ENCODE data around the gene PAPPA2.

The PAPPA2 gene

DNA sequence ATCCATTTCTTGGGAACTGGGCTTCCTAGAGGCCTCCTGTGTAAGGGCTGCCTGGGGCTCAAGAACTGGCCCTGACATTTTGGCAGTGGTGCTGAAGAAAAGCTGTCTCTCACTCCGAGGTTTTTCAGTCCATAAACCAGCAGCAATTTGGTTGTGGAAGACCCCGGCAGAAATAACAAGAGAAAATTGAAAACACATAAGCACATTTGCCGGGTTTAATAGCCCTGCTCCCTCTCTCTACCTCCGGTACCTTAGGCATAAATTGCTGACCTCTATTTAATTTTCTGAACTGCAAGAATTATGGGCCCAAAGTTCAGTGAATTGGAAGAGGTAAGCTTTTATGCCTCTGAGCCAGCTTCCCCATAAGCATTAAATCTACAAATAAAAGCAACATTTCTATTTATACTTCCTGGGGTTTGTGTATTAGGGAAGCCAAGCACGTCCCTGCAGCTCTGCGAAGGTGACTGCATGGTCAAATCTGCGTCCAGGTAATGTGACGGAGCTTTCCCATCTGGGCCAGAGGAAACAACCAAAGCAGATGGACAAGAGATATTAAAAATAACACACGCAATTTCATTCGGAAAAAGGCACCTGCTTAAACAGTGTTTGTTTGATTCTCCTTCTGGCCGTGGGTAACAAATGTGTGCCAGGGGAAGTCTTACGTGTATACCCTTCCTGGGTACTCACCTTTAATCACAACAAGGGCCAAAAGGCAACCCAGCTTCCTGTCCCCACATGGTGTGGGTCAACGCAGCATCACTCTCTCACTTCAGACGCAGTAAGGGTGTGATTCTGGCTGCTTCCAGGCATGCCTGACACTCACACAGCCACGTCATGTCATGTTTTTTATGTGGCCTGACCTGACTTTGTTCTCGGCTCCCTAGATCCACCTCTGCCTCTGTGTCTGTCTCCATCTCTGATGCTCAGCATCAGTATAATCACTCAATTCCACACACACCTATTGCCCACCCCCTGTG is 69.2 kb downstream of the PAPPA2 start:
- Histone ChIP-seq H3K4me1 (ENCODE audit: control insufficient read depth, insufficient read depth, low read length, unreplicated experiment) (no peaks in the 10 kb centered on the region), H3K27me3 (ENCODE audit: insufficient read depth, low read length) (no peaks in the 10 kb centered on the region), H3K4me3 (ENCODE audit: low read depth, low read length) (no peak overlapping the region), H3K27ac (ENCODE audit: low read depth, low read length) (no peak overlapping the region), H2AFZ (ENCODE audit: low read length, unreplicated experiment) (no peak overlapping the region), H3K36me3 (ENCODE audit: insufficient read depth, low read length) (no peaks in the 10 kb centered on the region), H3K79me2 (ENCODE audit: control insufficient read depth, insufficient read depth, low read length, unreplicated experiment) (no peaks in the 10 kb centered on the region)

DNA sequence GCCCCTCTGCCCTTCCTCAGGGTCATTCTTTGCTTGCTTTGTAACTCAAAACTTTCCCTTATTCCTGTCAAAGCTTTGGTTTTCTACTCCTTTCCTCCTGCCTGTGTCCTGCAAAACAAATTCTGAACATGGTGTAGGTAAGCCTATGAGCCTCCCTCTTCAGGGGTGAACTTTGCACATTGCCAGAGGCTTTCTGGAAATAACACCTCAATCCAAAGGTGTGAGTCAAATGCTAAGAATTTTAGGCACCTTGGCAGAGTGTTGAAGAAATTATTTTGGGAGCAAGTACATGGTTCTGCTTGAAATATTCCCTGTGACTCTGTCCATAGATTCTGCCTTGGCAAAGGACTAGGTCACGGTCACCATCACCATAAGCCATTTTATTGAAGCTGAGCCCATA is 70.0 kb downstream of the PAPPA2 start:
- no peaks in the 10 kb centered on the region for H3K79me2 ChIP-seq (ENCODE audit: control insufficient read depth, insufficient read depth, low read length, unreplicated experiment)
- H3K4me1 ChIP-seq (ENCODE audit: control insufficient read depth, insufficient read depth, low read length, unreplicated experiment): no peaks in the 10 kb centered on the region
- no peak overlapping the region for H3K4me3 ChIP-seq (ENCODE audit: low read depth, low read length)
- no peaks in the 10 kb centered on the region for H3K27me3 ChIP-seq (ENCODE audit: insufficient read depth, low read length)
- H2AFZ ChIP-seq (ENCODE audit: low read length, unreplicated experiment): no peak overlapping the region
- H3K36me3 ChIP-seq (ENCODE audit: insufficient read depth, low read length): no peaks in the 10 kb centered on the region
- no peak overlapping the region for H3K27ac ChIP-seq (ENCODE audit: low read depth, low read length)

DNA sequence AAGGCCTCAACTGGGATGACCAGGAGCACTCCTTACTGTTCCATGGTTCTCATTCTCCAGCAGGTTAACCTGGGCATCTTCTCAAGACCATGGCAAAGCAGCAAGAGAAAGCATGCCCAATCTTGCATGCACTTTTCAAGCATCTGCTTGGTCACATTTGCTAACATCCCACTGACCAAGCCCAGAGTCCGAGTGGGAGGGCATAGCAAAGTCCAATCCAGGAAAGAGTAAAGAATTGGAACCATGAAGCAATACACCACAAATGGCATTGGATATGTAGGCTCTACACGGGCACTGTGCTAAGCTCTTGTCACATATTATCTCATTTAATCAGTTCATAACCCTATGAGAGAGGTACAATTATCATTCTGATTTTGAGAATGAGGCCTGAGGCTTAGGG is 73.6 kb downstream of the PAPPA2 start:
- Histone ChIP-seq H3K4me3 (ENCODE audit: low read depth, low read length) (no peak overlapping the region), H3K36me3 (ENCODE audit: insufficient read depth, low read length) (no peaks in the 10 kb centered on the region), H3K79me2 (ENCODE audit: control insufficient read depth, insufficient read depth, low read length, unreplicated experiment) (no peaks in the 10 kb centered on the region), H3K27ac (ENCODE audit: low read depth, low read length) (no peak overlapping the region), H2AFZ (ENCODE audit: low read length, unreplicated experiment) (no peak overlapping the region), H3K27me3 (ENCODE audit: insufficient read depth, low read length) (no peaks in the 10 kb centered on the region), H3K4me1 (ENCODE audit: control insufficient read depth, insufficient read depth, low read length, unreplicated experiment) (no peaks in the 10 kb centered on the region)

DNA sequence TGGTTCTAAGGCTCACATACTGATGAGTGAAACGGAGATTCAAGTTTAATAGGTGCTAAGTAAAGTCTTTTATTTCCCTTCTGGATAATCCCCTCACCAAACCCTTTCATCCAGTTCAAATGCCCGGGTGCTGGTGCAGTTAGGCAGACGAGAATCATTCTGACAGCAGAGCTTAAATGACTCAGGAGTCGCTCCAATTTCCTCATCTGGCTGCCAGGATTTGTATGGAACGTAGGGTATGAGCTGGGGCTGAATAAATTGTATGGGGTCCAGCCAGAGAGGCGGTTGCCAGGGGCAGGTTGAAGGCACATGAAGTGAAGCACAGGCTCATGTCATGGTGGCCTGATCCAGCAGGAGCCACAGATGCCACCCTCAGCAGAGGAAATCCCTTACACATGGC is 76.0 kb downstream of the PAPPA2 start:
- Histone ChIP-seq H3K27ac (ENCODE audit: low read depth, low read length) (no peak overlapping the region), H3K4me1 (ENCODE audit: control insufficient read depth, insufficient read depth, low read length, unreplicated experiment) (no peaks in the 10 kb centered on the region), H3K27me3 (ENCODE audit: insufficient read depth, low read length) (no peaks in the 10 kb centered on the region), H3K36me3 (ENCODE audit: insufficient read depth, low read length) (no peaks in the 10 kb centered on the region), H3K4me3 (ENCODE audit: low read depth, low read length) (no peak overlapping the region), H3K79me2 (ENCODE audit: control insufficient read depth, insufficient read depth, low read length, unreplicated experiment) (no peaks in the 10 kb centered on the region), H2AFZ (ENCODE audit: low read length, unreplicated experiment) (no peak overlapping the region)

DNA sequence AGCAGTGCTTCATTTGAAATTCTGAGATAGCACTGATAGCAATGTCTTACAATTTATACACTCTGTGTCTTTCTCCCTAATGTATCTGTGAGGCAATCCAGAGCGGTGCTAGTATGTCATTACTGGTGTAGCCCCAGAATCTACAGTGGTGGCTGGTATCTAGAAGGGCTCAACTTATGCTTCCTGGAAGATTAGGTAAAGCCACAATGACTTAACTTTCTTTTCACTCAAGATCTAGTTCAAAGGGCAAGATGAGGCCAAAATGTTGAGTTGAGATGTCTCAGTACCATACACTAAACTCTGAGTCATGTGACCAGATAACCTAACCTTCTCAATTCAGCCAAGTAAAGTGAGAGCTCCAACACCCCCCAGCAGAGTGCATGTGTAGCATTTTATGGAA is 77.5 kb downstream of the PAPPA2 start:
- Histone ChIP-seq H3K4me1 (ENCODE audit: control insufficient read depth, insufficient read depth, low read length, unreplicated experiment) (no peaks in the 10 kb centered on the region), H3K27me3 (ENCODE audit: insufficient read depth, low read length) (no peaks in the 10 kb centered on the region)

DNA sequence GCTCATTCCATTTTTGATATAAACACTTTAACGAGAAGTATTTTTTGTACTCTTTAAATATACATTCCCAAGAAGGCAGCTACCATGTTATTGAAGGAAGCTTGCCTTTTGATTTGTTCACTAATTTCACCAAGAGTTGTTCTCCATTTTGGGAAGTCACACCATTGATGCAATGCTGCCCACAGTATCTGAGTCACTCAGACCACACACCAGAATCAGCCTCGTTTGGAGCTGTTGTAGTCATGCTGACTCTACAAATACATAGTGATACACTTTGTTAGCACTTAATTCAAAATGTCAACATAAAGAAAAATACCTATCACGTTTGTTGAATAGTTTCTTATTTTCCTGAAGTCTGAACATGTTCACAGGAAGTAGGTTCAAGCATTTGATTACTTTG is 78.7 kb downstream of the PAPPA2 start:
- no peak overlapping the region for H3K4me3 ChIP-seq (ENCODE audit: low read depth, low read length)
- no peaks in the 10 kb centered on the region for H3K27me3 ChIP-seq (ENCODE audit: insufficient read depth, low read length)
- H3K27ac ChIP-seq (ENCODE audit: low read depth, low read length): no peak overlapping the region
- no peaks in the 10 kb centered on the region for H3K36me3 ChIP-seq (ENCODE audit: insufficient read depth, low read length)
- no peak overlapping the region for H2AFZ ChIP-seq (ENCODE audit: low read length, unreplicated experiment)
- no peaks in the 10 kb centered on the region for H3K79me2 ChIP-seq (ENCODE audit: control insufficient read depth, insufficient read depth, low read length, unreplicated experiment)
- no peaks in the 10 kb centered on the region for H3K4me1 ChIP-seq (ENCODE audit: control insufficient read depth, insufficient read depth, low read length, unreplicated experiment)

More for the DNA sequence above, 77.5 kb downstream of the PAPPA2 start:
- no peak overlapping the region for H3K27ac ChIP-seq (ENCODE audit: low read depth, low read length)
- H2AFZ ChIP-seq (ENCODE audit: low read length, unreplicated experiment): no peak overlapping the region
- no peaks in the 10 kb centered on the region for H3K79me2 ChIP-seq (ENCODE audit: control insufficient read depth, insufficient read depth, low read length, unreplicated experiment)
- H3K4me3 ChIP-seq (ENCODE audit: low read depth, low read length): no peak overlapping the region
- H3K36me3 ChIP-seq (ENCODE audit: insufficient read depth, low read length): no peaks in the 10 kb centered on the region

DNA sequence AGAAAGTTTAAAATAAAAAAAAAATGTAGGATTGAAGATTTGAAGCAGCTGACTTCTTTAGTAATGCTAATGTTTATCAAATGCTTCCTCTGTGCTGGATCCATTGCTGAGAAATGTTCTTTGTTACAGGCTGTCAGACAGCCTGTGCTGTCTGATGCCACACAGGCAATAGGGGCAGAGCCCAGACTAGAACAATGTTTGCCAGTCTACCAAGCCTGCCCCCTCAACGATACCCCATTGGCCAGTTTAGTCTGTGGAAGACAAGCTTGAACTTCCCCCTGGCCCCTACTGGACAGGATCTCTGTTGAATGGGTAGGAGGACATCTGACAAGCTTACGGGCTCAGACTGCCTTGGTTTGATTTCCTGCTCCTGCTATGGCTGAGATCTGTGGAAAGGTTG is 79.4 kb downstream of the PAPPA2 start:
- Histone ChIP-seq H2AFZ (ENCODE audit: low read length, unreplicated experiment) (no peak overlapping the region), H3K4me1 (ENCODE audit: control insufficient read depth, insufficient read depth, low read length, unreplicated experiment) (no peaks in the 10 kb centered on the region), H3K79me2 (ENCODE audit: control insufficient read depth, insufficient read depth, low read length, unreplicated experiment) (no peaks in the 10 kb centered on the region), H3K27me3 (ENCODE audit: insufficient read depth, low read length) (no peaks in the 10 kb centered on the region), H3K4me3 (ENCODE audit: low read depth, low read length) (no peak overlapping the region), H3K36me3 (ENCODE audit: insufficient read depth, low read length) (no peaks in the 10 kb centered on the region), H3K27ac (ENCODE audit: low read depth, low read length) (no peak overlapping the region)

DNA sequence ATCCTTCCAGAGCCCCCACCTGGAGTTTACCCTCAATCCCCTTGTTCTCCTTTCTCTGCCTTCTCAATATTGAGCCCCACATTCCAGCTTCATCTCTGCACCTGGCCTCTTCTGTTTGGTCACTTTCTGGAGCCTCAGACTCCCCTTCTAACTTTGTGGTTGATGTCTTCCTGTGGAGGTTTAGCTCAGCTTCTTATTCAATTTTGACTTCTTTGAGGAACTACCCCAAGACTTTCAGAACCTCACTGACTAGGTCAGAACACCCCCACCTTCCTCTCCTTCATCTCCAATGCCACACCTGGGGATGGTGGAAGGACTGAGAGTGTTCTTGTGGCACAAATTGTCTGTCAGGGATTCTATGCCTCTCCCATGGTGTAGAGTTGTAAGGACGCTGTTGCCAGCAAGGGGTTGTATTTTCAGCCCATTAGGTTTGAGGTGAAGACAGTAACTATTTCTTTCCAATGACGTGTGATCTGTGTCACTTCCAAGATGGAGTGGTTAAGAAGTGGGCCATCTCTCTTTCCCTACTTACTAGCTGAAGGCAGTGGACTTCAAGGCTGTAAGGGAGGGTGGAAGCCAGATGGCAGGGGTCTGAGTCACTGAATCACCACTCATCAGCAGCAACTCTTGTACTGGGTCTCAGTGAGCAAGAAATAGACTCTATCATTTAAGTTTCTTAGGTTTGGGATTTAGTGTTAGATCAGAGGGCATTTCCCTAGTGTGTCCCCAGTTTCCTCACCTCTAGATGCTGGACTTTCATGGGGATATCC is 80.6 kb downstream of the PAPPA2 start:
- Histone ChIP-seq H3K4me1 (ENCODE audit: control insufficient read depth, insufficient read depth, low read length, unreplicated experiment) (no peaks in the 10 kb centered on the region), H2AFZ (ENCODE audit: low read length, unreplicated experiment) (no peak overlapping the region), H3K27ac (ENCODE audit: low read depth, low read length) (no peak overlapping the region), H3K79me2 (ENCODE audit: control insufficient read depth, insufficient read depth, low read length, unreplicated experiment) (no peaks in the 10 kb centered on the region), H3K4me3 (ENCODE audit: low read depth, low read length) (no peak overlapping the region), H3K27me3 (ENCODE audit: insufficient read depth, low read length) (no peaks in the 10 kb centered on the region), H3K36me3 (ENCODE audit: insufficient read depth, low read length) (no peaks in the 10 kb centered on the region)

DNA sequence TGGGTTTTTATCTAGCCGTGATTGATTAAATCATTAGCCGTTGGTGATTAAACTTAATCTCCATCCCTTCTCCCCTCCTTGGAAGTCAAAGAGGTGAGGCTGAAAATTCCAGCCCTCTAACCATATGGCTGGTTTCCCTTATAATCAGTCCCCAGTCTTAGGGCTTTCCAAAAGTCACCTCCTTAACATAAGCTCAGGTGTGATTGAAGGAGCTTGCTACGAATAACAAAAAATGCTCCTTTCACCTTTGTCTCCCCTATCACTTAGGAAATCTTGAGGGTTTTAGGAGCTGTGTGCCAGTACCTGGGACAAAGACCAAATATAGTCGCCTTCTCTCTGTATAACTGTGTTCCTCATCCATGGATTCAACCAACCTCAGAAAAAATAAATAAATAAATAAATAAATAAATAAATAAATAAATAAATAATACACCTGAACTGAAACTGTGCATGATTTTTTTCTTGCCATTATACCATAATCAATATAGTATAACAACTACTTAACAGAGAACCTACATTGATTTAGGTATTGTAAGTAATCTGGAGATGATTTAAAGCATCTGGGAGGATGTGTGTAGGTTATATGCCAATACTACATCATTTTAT is 82.2 kb downstream of the PAPPA2 start:
- Histone ChIP-seq H3K79me2 (ENCODE audit: control insufficient read depth, insufficient read depth, low read length, unreplicated experiment) (no peaks in the 10 kb centered on the region), H3K4me3 (ENCODE audit: low read depth, low read length) (no peak overlapping the region)

DNA sequence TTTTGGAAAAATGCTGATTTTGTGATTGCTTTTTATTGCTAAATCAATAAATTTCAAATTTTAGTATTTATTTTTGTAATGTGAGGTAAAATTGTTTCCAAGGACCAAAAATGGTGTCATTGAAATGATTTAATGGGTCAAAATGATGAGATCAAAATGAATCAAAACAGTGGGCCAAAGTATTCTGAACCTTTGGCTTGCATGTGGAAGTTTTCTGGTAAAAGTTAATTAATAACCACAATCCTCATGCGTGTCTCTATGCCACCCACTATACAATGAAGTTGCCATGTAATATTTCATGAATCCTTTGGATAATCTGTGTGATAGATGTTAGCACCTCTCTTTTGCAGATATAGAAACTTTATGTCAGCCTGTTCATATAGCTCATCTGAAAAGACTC is 83.8 kb downstream of the PAPPA2 start:
- Histone ChIP-seq H3K4me1 (ENCODE audit: control insufficient read depth, insufficient read depth, low read length, unreplicated experiment) (no peaks in the 10 kb centered on the region), H3K4me3 (ENCODE audit: low read depth, low read length) (no peak overlapping the region), H3K27ac (ENCODE audit: low read depth, low read length) (no peak overlapping the region), H3K79me2 (ENCODE audit: control insufficient read depth, insufficient read depth, low read length, unreplicated experiment) (no peaks in the 10 kb centered on the region), H3K27me3 (ENCODE audit: insufficient read depth, low read length) (peaks cover 12% of the 10 kb centered on the region; the same call in 1 of the 2 replicates), H2AFZ (ENCODE audit: low read length, unreplicated experiment) (no peak overlapping the region), H3K36me3 (ENCODE audit: insufficient read depth, low read length) (no peaks in the 10 kb centered on the region)

More for the DNA sequence above, 82.2 kb downstream of the PAPPA2 start:
- Histone ChIP-seq H3K4me1 (ENCODE audit: control insufficient read depth, insufficient read depth, low read length, unreplicated experiment) (no peaks in the 10 kb centered on the region), H3K36me3 (ENCODE audit: insufficient read depth, low read length) (no peaks in the 10 kb centered on the region), H3K27me3 (ENCODE audit: insufficient read depth, low read length) (no peaks in the 10 kb centered on the region; the same call in 1 of the 2 replicates), H2AFZ (ENCODE audit: low read length, unreplicated experiment) (no peak overlapping the region), H3K27ac (ENCODE audit: low read depth, low read length) (no peak overlapping the region)
